HEK293 (cell line): Measurements from ENCODE around the gene IGF2BP2.

Experiments used
- CTCF ChIA-PET: fragments of 350-600 bp; formaldehyde crosslinking; extraction: SDS; loops from one replicate; lab custom pipeline; 2021; ENCODE audit warnings: antibody characterized with exemption; lab: Yijun Ruan, JAX
- POLR2A ChIA-PET: fragments of 300-600 bp; formaldehyde crosslinking; extraction: SDS; loops from one replicate; lab custom pipeline; 2020; ENCODE audit warnings: antibody characterized with exemption, inconsistent platforms; lab: Yijun Ruan, JAX
- H3K27ac ChIP-seq: fragments of 200-500 bp; sonication (Bioruptor generic); 2 replicates; pipeline ENCODE4 v1.5.1; 2014; ENCODE audit warnings: low read depth, low read length, control low read depth, inconsistent platforms; ENCODE audit errors: extremely low read depth
- H3K36me3 ChIP-seq, 2 experiments: fragments of 200-500 bp in 1 of 2; sonication (Bioruptor generic) in 1 of 2; 1 replicate in 1 of 2; 2 replicates in 1 of 2; pipeline ENCODE4 v1.5.1; 2014 to 2017; ENCODE audit warnings: inconsistent platforms in 2 of 2, low read length in 2 of 2; ENCODE audit not compliant: control insufficient read depth in 2 of 2, insufficient read depth in 1 of 2
- H3K4me1 ChIP-seq: fragments of 200-500 bp; sonication (Bioruptor generic); 2 replicates; pipeline ENCODE4 v1.5.1; 2014; ENCODE audit warnings: mild to moderate bottlenecking, low read length, inconsistent platforms; ENCODE audit not compliant: control insufficient read depth, insufficient read depth
- H3K4me3 ChIP-seq: 2 replicates; pipeline ENCODE4 v1.5.1; 2011; ENCODE audit warnings: low read depth, mild to moderate bottlenecking, control low read depth, low read length, moderate library complexity
- H3K9me3 ChIP-seq: fragments of 200-500 bp; sonication (Bioruptor generic); 2 replicates; pipeline ENCODE4 v1.5.1; 2014; ENCODE audit warnings: low read depth, low read length, inconsistent platforms; ENCODE audit not compliant: control insufficient read depth, insufficient read depth
- CTCF ChIP-seq: fragments of 450-650 bp; formaldehyde crosslinking; IDR thresholded peaks from 2 replicates; pipeline ENCODE4 v1.5.1; 2016; ENCODE audit warnings: missing biosample characterization, missing genetic modification characterization
- FEZF1 ChIP-seq: fragments of 450-650 bp; formaldehyde crosslinking; IDR thresholded peaks from 2 replicates; pipeline ENCODE4 v1.5.1; 2016; ENCODE audit warnings: missing biosample characterization, missing genetic modification characterization
- KLF10 ChIP-seq: fragments of 450-650 bp; IDR thresholded peaks from 2 replicates; pipeline ENCODE4 v1.5.1; 2018; ENCODE audit warnings: missing biosample characterization, mild to moderate bottlenecking, missing genetic modification characterization
- PRDM1 ChIP-seq: fragments of 450-650 bp; formaldehyde crosslinking; IDR thresholded peaks from 2 replicates; pipeline ENCODE4; 2016; ENCODE audit warnings: missing biosample characterization, missing genetic modification characterization
- PRDM10 ChIP-seq: fragments of 450-650 bp; formaldehyde crosslinking; IDR thresholded peaks from 2 replicates; pipeline ENCODE4 v1.5.1; 2016; ENCODE audit warnings: missing biosample characterization, missing genetic modification characterization
- WT1 ChIP-seq: fragments of 450-650 bp; formaldehyde crosslinking; IDR thresholded peaks from 2 replicates; pipeline ENCODE4 v1.5.1; 2016; ENCODE audit warnings: missing biosample characterization, missing genetic modification characterization
- ZNF19 ChIP-seq: fragments of 450-650 bp; formaldehyde crosslinking; IDR thresholded peaks from 2 replicates; pipeline ENCODE4; 2016; ENCODE audit warnings: missing biosample characterization, missing genetic modification characterization, low read depth
- ZNF2 ChIP-seq: fragments of 450-650 bp; formaldehyde crosslinking; IDR thresholded peaks from 2 replicates; pipeline ENCODE4 v1.5.1; 2016; ENCODE audit warnings: missing biosample characterization, missing genetic modification characterization
- ZNF292 ChIP-seq: fragments of 450-650 bp; formaldehyde crosslinking; IDR thresholded peaks from 2 replicates; pipeline ENCODE4 v1.5.1; 2016; ENCODE audit warnings: low read depth, missing biosample characterization, missing genetic modification characterization, borderline replicate concordance
- ZNF350 ChIP-seq: fragments of 450-650 bp; formaldehyde crosslinking; IDR thresholded peaks from 2 replicates; pipeline ENCODE4 v1.5.0; 2017; ENCODE audit warnings: missing biosample characterization, mild to moderate bottlenecking, missing genetic modification characterization
- ZNF362 ChIP-seq: fragments of 450-650 bp; formaldehyde crosslinking; IDR thresholded peaks from 2 replicates; pipeline ENCODE4 v1.5.1; 2016; ENCODE audit warnings: missing biosample characterization, missing genetic modification characterization
- ZNF416 ChIP-seq: fragments of 450-650 bp; formaldehyde crosslinking; IDR thresholded peaks from 2 replicates; pipeline ENCODE4 v1.5.1; 2016; ENCODE audit warnings: missing biosample characterization, missing genetic modification characterization
- ZNF704 ChIP-seq: fragments of 450-650 bp; formaldehyde crosslinking; IDR thresholded peaks from 2 replicates; pipeline ENCODE4 v1.5.1; 2016; ENCODE audit warnings: missing biosample characterization, missing genetic modification characterization
- ZNF792 ChIP-seq: fragments of 450-650 bp; formaldehyde crosslinking; IDR thresholded peaks from 2 replicates; pipeline ENCODE4 v1.5.1; 2016; ENCODE audit warnings: missing biosample characterization, missing genetic modification characterization
- TF ChIP-seq, protein P1 (sequence below): fragments of 450-650 bp; formaldehyde crosslinking; IDR thresholded peaks from 2 replicates; pipeline ENCODE4 v1.5.1; 2017; ENCODE audit warnings: missing biosample characterization, missing genetic modification characterization

Gene IGF2BP2

DNA sequence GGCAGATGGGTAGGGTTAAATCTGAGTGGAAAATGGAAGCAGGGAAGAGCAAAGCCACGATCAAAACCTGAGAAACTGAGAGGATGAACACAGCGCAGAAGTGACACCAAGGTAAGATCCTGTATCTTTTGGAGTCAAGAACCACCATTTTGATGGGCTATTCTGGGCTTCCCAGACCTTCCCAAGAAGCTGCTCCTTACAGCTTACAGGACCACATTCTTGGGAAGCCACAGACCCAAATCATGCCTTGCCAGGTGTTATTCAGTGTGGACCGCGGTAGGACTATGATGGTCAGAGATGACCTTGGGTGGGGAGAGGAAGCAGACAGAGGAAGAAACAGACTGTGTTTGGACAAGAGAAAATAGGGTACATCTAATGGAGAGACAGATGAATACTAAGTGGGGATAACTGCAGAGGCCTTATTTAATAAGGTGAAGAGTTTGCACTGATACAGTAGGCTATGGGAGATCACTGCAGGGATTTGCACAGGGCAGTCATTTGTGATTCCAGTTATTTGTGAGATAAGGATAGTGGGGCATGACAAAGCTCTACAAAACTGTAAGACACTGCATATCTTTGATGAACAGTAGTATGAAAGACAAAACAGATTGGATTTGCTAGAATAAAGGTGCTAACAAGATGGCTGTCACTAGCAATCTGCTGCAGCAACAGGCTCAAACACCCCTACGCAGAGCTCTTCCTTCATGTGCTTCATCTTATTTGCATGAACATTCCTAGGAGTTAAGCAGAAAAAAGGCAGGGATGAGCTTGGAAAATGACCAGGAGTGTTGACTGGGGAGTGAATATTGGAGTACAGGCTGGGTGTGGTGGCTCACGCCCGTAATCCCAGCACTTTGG is 105.9 kb downstream of the IGF2BP2 start:
- Histone ChIP-seq H3K4me1 (no peaks in the 10 kb centered on the region), H3K9me3 (no peaks in the 10 kb centered on the region), H3K36me3 (peaks cover 0 to 5% of the 10 kb centered on the region in 2 experiments; a peak in 1 of 3 replicates), H3K4me3 (no peak overlapping the region), H3K27ac (no peak overlapping the region)
- ChIA-PET CTCF (interaction anchor here (0.6 to 1.1 kb wide), 3 partner anchors 15 to 907 kb away, joined by 3 read pairs; partner anchors contain the start of gene VPS8), POLR2A (no interaction called here)
- TF ChIP-seq, protein P1, sequence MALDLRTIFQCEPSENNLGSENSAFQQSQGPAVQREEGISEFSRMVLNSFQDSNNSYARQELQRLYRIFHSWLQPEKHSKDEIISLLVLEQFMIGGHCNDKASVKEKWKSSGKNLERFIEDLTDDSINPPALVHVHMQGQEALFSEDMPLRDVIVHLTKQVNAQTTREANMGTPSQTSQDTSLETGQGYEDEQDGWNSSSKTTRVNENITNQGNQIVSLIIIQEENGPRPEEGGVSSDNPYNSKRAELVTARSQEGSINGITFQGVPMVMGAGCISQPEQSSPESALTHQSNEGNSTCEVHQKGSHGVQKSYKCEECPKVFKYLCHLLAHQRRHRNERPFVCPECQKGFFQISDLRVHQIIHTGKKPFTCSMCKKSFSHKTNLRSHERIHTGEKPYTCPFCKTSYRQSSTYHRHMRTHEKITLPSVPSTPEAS: no peak
- TF ChIP-seq ZNF350 (tag by site-specific recombination) (no peak), ZNF416 (tag by site-specific recombination) (no peak), KLF10 (tag by site-specific recombination) (no peak), ZNF2 (tag by site-specific recombination) (no peak), ZNF792 (no peak), PRDM10 (tag by site-specific recombination) (no peak), ZNF19 (tag by site-specific recombination) (no peak), FEZF1 (no peak), ZNF704 (no peak), CTCF (tag by site-specific recombination) (no peak), PRDM1 (tag by site-specific recombination) (no peak), ZNF362 (tag by site-specific recombination) (no peak), WT1 (tag by site-specific recombination) (no peak), ZNF292 (no peak)
